Measurements from ENCODE around the gene KLHL29.

KLHL29 gene

DNA sequence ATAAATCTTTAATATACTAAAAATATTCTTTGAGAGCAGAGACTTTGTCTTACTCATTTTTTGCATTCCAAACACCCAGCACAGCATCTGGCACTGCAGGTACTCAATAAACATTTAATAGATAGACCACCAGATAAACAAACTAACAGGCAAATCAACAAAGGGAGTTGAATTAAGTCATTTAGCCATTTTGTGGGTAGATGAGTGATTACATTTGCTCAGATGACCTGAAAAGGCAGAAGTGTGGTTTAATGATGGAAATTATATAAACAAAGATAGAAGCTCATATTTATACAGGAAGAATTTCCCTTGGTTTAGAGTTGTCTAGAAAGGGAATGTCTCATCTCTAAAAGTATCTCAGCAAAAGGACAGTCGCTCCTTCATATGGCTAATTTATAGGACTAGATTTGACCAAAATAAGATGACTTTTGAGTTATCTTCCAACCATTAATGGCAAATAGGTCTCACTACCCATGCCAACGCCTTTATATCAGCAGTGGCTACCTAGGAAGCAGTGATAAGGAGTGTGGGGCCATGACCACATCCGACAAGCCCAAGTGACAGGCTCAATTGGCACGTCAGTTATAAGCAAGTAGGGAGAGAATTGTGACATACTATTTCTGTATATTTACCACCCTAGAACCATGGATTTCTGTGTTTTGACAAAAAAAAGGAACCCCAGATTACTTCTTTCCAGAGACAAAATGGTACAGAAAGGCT, 368.5 kb downstream of the KLHL29 start:
- no peak for DNase-seq

DNA sequence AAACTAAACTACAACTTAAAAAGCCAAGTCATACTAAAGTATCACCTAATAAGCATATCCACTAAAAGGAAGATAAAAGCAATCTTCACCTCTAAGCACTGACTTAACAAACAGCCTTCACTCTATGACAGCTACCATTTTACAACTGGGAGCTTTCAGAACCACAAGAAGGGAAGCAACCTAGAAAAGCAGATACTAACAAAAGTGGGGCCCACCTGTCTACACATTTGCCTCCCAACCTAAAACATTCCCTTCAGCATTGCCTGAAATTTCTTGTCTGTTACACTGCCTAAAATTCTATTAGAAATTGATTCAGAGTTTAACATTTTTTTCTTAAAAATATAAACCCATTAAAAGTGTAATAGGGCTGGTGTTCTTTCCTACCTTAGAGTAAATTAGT, 370.0 kb downstream of the KLHL29 start:
- DNase-seq: no peak

DNA sequence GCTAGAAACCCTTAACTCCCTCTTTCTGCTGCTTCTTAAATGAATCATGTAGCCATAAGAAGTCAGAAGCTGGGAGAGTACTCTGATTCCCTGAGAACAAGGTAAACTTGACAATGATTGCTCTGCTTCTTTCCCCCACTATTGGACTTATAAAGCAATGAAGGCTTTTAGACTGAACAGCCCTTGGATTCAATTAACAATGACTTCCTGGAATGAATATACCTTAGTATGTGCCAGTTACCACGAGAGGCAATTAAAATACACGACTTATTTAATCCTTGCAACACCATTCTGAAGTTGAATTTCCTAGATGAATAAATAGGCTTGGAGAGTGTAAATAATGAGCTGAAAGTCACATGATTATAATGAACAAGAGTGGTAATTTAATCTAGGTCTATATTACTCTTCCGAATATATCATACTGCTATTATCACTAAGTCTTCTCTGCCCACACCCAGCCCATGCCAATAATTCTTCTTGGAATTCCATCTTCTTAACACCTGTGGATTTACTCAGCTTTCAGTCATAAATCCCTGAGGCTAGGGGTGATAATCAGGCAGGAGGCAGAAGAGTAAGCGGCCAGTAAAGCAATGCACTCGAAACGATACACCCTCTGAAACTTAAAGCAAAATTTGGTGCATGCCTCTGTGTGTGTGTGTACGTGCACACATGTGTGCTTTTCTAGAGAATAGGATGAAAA, 371.8 kb downstream of the KLHL29 start:
- DNase-seq: no peak

DNA sequence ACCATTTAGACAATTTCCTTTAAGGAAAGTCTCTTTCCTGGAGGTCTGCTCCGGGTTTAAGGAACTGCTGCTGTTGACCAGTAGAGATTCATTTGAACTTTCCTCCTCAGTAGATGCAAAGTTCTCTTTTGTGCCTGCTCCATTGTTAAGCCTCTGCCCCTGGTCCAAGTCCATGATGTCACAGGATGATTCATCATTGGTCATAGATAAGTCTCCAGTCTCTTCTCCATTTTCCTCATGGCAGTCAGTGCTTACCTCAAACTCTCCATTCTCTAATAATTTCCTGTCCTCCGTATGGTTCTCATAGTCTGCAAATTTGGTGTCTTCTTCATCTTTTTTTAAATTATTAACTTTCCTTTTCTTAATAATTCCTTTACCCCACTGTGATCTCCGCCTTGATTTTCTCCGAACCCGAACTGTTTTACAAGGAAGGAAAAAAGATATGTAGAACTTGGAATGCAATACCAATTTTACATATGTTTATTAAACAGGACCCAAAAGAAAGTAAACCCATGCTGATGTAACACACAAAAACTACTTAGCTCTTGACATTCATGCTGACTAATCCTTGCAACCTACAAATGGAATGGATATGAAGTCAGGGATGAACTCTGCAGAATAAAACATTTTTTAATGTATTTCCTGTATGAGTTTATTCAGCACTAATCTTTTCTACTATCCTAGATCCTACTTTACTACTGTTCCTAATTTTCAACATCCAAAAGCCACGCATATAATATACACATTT, 372.9 kb downstream of the KLHL29 start:
- no peak for DNase-seq
